ENCODE data around the gene SORCS2. TPM values are rescaled to one million over a fixed set of nuclear protein-coding genes. Genes with fewer than 3 reads are reported as not detected.

Gene SORCS2
- total and polyA plus RNA-seq, 2 of the 4 experiments (the other 2 are of a cell fraction): 0.36 to 0.62 TPM

DNA sequence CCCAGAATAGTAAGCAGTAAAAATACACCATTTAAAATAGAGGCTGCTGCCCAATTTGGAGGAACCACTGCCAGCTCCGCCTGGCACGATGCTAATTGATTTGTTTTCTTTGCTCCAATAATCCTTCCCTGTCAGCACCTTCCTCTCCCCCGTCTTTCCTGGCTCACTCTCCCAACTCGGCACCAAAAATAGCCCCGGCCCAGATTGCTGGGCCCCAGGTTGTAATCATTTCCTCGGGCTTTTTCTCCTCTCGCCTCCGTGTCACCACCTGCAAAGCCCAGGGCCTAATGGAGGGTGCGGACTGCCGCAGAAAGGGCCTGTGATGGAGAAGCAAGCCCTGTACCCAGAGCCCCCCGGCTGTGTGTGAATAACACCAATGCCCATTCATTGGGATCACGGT lies 440.0 kb downstream of the SORCS2 start:
- H3K9ac ChIP-seq (ENCODE audit: low read depth, low read length): no peak overlapping the region
- no peak overlapping the region for H4K5ac ChIP-seq (ENCODE audit: low read depth, low read length)
- H3K9me3 ChIP-seq (ENCODE audit: control insufficient read depth, insufficient read depth, low read length): no peaks in the 10 kb centered on the region
- H3K27me3 ChIP-seq (ENCODE audit: control insufficient read depth, insufficient read depth, low read length): peaks cover 7% of the 10 kb centered on the region; the same call in 1 of the 2 replicates
- intact Hi-C loops (cut with micrococcal nuclease): no loop called here
- ATAC-seq (ENCODE audit: low read depth) (no peak), DNase-seq (no peak)
- no peak for TF ChIP-seq RFX5 (IDR thresholded peaks at IDR 0.05; ENCODE audit: low read depth, low read length)
- TF ChIP-seq POLR2A (IDR thresholded peaks at IDR 0.05; ENCODE audit: low read depth, low read length): no peak
- no peak for TF ChIP-seq CHD1 (IDR thresholded peaks at IDR 0.05; ENCODE audit: low read depth, low read length)
- no peak for TF ChIP-seq BHLHE40 (IDR thresholded peaks at IDR 0.05; ENCODE audit: low read depth, low read length)
- no peak for TF ChIP-seq MXI1 (IDR thresholded peaks at IDR 0.05; ENCODE audit: borderline replicate concordance, low read depth, low read length)
- TF ChIP-seq MAZ (IDR thresholded peaks at IDR 0.05; ENCODE audit: borderline replicate concordance, low read depth, low read length): no peak
- peaks cover 4% of the 10 kb centered on the region for H3K4me1 ChIP-seq (ENCODE audit: control insufficient read depth, insufficient read depth, low read length)
- peaks cover 6% of the 10 kb centered on the region for H4K20me1 ChIP-seq (ENCODE audit: insufficient read depth, low read length)
- no peak overlapping the region for H2AK5ac ChIP-seq (ENCODE audit: low read depth, low read length)
- CTCF ChIA-PET: no interaction called here
- no peak overlapping the region for H3K4ac ChIP-seq (ENCODE audit: low read depth, low read length)
- H2AK9ac ChIP-seq (replicated peaks; ENCODE audit: low read depth, low read length, poor library complexity): no peak overlapping the region
- no peak overlapping the region for H4K8ac ChIP-seq (ENCODE audit: low read depth in 2 of 2, low read length in 2 of 2)
- no peak overlapping the region for H2BK5ac ChIP-seq (ENCODE audit: low read depth, low read length, poor library complexity, severe bottlenecking)
- H3K56ac ChIP-seq (ENCODE audit: extremely low read depth, insufficient read depth, low read length): no peak overlapping the region
- H2AFZ ChIP-seq (replicated peaks; ENCODE audit: low read length, poor library complexity): no peak overlapping the region
- in situ Hi-C loops (cut with MboI; ENCODE audit: low sequenced_read_pairs): no loop called here
- dilution Hi-C loops (cut with HindIII; ENCODE audit: low sequenced_read_pairs, unreplicated experiment): no loop called here
- no peak overlapping the region for H3K18ac ChIP-seq (ENCODE audit: low read depth, low read length)
- H3K14ac ChIP-seq (replicated peaks; ENCODE audit: low read depth, low read length): no peak overlapping the region
- no peak overlapping the region for H3K23ac ChIP-seq (ENCODE audit: low read depth, low read length)
- H2BK15ac ChIP-seq (ENCODE audit: low read depth, low read length): no peak overlapping the region
- no peak overlapping the region for H2BK20ac ChIP-seq (ENCODE audit: low read depth, low read length)
- H3K4me3 ChIP-seq (ENCODE audit: insufficient read depth, low read depth, low read length): no peak overlapping the region
- no peak overlapping the region for H2BK120ac ChIP-seq (ENCODE audit: low read depth, low read length)
- no peaks in the 10 kb centered on the region for H3K36me3 ChIP-seq (ENCODE audit: control insufficient read depth, insufficient read depth, low read length)
- no peak overlapping the region for H3K27ac ChIP-seq (ENCODE audit: insufficient read depth, low read length)
- H3K79me1 ChIP-seq (ENCODE audit: low read depth in 1 of 2, low read length in 2 of 2): no peaks in the 10 kb centered on the region
- peaks cover 12% of the 10 kb centered on the region; the same call in 1 of the 2 replicates for H3K9me1 ChIP-seq (ENCODE audit: insufficient read depth, low read length)
- no peak overlapping the region for H4K91ac ChIP-seq (ENCODE audit: insufficient read depth, low read depth, low read length)
- BruUV-seq (replicated peaks): no TSS peak
- 57% methylated on average over 5 of the region's 12 CpGs; no CpG with 5 or more reads in 1 of the 2 experiments for WGBS, 2 experiments (ENCODE audit: extremely low coverage in 2 of 2, insufficient read length in 1 of 2)
- POLR2A ChIA-PET (ENCODE audit: unreplicated experiment): no interaction called here
- no peak overlapping the region for H3K4me2 ChIP-seq (ENCODE audit: low read depth, low read length)
